Measurements from ENCODE around the gene SLC66A1. TPM values are rescaled to one million over a fixed set of nuclear protein-coding genes. Genes with fewer than 3 reads are reported as not detected.

The SLC66A1 gene
- total RNA-seq, 2 experiments from 2014 or later = 2.3 to 3.7 TPM

DNA sequence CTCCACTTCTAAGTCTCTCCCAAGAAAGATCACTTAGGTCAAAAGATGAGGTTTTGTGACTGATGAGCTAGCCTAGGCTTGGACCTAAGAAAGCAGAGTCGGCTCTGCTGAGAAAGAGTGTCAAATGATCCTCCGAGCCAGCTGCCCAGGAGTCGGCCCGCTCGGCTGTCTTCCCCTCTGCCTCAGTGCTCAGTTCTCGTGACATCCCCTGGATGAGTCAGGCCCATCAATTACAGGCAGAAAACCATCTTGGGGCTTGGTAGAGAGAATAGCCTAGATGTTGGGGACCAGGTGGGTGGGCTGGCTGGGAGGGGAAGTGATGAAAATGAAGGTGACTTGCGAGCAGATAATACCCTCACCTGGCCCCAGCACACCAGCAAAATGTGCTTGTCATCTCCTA, 60.5 kb downstream of the SLC66A1 start:
- Mint-ChIP-seq H3K4me1 (ENCODE audit: low read depth) (peaks cover 23% of the 10 kb centered on the region), H3K27ac (peak overlapping the region; percentile 47), H3K9me3 (no peaks in the 10 kb centered on the region), H3K36me3 (ENCODE audit: low read depth) (peaks cover 57% of the 10 kb centered on the region), H3K27me3 (no peaks in the 10 kb centered on the region), H3K4me3 (no peak overlapping the region)
- no peak overlapping the region for H3K27ac ChIP-seq (ENCODE audit: low read depth in 1 of 2, low read length in 2 of 2)
- DNase-seq = no peak
- no peaks in the 10 kb centered on the region for H3K27me3 ChIP-seq (ENCODE audit: control insufficient read depth in 1 of 2, insufficient read depth in 2 of 2, low read length in 2 of 2)
- ChIA-PET CTCF (no interaction called here), POLR2A (no interaction called here)
- intact Hi-C loops (cut with DNase I, micrococcal nuclease) = no loop called here
- no peak overlapping the region for H3K4me3 ChIP-seq (ENCODE audit: low read length)
- peaks cover 21% of the 10 kb centered on the region for H3K4me1 ChIP-seq (ENCODE audit: insufficient read depth, low read length)
- no peak for ATAC-seq (ENCODE audit: poor library complexity)
- H3K36me3 ChIP-seq (ENCODE audit: insufficient read depth, low read length) = peaks cover 70% of the 10 kb centered on the region
- TF ChIP-seq, protein P1, sequence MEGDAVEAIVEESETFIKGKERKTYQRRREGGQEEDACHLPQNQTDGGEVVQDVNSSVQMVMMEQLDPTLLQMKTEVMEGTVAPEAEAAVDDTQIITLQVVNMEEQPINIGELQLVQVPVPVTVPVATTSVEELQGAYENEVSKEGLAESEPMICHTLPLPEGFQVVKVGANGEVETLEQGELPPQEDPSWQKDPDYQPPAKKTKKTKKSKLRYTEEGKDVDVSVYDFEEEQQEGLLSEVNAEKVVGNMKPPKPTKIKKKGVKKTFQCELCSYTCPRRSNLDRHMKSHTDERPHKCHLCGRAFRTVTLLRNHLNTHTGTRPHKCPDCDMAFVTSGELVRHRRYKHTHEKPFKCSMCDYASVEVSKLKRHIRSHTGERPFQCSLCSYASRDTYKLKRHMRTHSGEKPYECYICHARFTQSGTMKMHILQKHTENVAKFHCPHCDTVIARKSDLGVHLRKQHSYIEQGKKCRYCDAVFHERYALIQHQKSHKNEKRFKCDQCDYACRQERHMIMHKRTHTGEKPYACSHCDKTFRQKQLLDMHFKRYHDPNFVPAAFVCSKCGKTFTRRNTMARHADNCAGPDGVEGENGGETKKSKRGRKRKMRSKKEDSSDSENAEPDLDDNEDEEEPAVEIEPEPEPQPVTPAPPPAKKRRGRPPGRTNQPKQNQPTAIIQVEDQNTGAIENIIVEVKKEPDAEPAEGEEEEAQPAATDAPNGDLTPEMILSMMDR (IDR thresholded peaks at IDR 0.05) = no peak
- no peaks in the 10 kb centered on the region for H3K9me3 ChIP-seq (ENCODE audit: control insufficient read depth in 1 of 2, insufficient read depth in 1 of 2, low read length in 2 of 2)

DNA sequence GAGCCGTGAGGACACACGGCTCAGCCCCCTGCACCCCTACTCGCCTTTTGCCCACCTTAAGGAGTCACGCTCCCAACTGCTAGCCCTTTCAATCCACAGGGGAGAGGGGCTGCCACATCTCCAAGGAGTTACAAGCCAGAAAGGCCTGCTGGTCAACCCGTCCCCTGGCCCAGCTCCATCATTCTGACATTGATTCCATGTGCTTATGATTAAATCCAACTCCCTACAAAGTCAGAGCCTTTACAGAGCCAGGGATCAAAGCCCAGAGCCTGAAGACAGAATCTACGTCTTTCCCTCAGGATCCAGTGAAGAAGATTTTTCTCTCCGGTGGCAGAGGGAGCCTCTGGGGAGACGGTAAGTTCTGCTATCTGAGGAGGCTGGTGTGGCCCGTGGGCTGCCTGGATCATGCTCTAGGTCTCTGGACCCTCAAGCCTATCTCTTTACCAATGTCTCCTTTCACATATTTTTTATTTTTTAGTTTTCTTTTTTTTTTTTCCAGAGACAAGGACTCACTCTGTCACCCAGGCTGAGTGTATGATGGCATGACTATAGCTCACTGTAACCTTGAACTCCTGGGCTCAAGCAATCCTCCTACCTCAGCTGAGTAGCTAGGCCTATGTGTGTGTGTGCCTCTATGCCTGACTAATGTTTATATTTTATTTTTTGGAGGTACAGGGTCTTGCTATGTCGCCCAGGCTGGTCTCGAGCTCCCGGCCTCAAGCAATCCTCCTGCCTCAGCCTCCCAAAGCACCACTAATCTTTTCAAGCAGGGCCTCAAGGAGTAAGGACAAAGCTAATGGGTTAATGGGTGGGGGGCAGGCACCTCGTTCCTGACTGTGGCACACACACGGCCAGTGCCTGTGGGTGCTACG, 61.3 kb downstream of the SLC66A1 start:
- intact Hi-C loops (cut with DNase I, micrococcal nuclease) = no loop called here
- ATAC-seq (ENCODE audit: poor library complexity) = no peak
- no peak overlapping the region for H3K4me3 Mint-ChIP-seq
- H3K27me3 Mint-ChIP-seq = no peaks in the 10 kb centered on the region
- TF ChIP-seq, protein P1 (IDR thresholded peaks at IDR 0.05) = no peak
- H3K27ac Mint-ChIP-seq = no peak overlapping the region
- Histone ChIP-seq H3K9me3 (ENCODE audit: control insufficient read depth in 1 of 2, insufficient read depth in 1 of 2, low read length in 2 of 2) (no peaks in the 10 kb centered on the region), H3K27ac (ENCODE audit: low read depth in 1 of 2, low read length in 2 of 2) (no peak overlapping the region), H3K4me1 (ENCODE audit: insufficient read depth, low read length) (peaks cover 21% of the 10 kb centered on the region), H3K4me3 (ENCODE audit: low read length) (no peak overlapping the region), H3K36me3 (ENCODE audit: insufficient read depth, low read length) (peaks cover 78% of the 10 kb centered on the region), H3K27me3 (ENCODE audit: control insufficient read depth in 1 of 2, insufficient read depth in 2 of 2, low read length in 2 of 2) (no peaks in the 10 kb centered on the region)
- no peaks in the 10 kb centered on the region for H3K9me3 Mint-ChIP-seq
- CTCF ChIA-PET = interaction anchor here (1.0 kb wide), 1 partner anchor 10 kb away, joined by 3 read pairs; no protein-coding TSS in a partner anchor
- H3K4me1 Mint-ChIP-seq (ENCODE audit: low read depth) = peaks cover 25% of the 10 kb centered on the region
- peaks cover 65% of the 10 kb centered on the region for H3K36me3 Mint-ChIP-seq (ENCODE audit: low read depth)
- POLR2A ChIA-PET = no interaction called here
- DNase-seq = no peak

- POLR2A ChIA-PET = interaction anchor here (1.4 kb wide), 1 partner anchor 16 kb away, joined by 3 read pairs; no protein-coding TSS in a partner anchor
Measured at GRCh38 chr1:19374083-19374801, 62.1 kb downstream of the SLC66A1 start.

More at GRCh38 chr1:19374083-19374801, 62.1 kb downstream of the SLC66A1 start:
- Histone ChIP-seq H3K27me3 (ENCODE audit: control insufficient read depth in 1 of 2, insufficient read depth in 2 of 2, low read length in 2 of 2) (no peaks in the 10 kb centered on the region), H3K4me3 (ENCODE audit: low read length) (no peak overlapping the region), H3K36me3 (ENCODE audit: insufficient read depth, low read length) (peaks cover 78% of the 10 kb centered on the region), H3K27ac (ENCODE audit: low read depth in 1 of 2, low read length in 2 of 2) (no peak overlapping the region), H3K4me1 (ENCODE audit: insufficient read depth, low read length) (peaks cover 21% of the 10 kb centered on the region), H3K9me3 (ENCODE audit: control insufficient read depth in 1 of 2, insufficient read depth in 1 of 2, low read length in 2 of 2) (no peaks in the 10 kb centered on the region)
- TF ChIP-seq, protein P1 (IDR thresholded peaks at IDR 0.05) = no peak
- H3K9me3 Mint-ChIP-seq = no peaks in the 10 kb centered on the region
- CTCF ChIA-PET = interaction anchor here (1.0 kb wide), 1 partner anchor 9 kb away, joined by 3 read pairs; no protein-coding TSS in a partner anchor
- peaks cover 20% of the 10 kb centered on the region for H3K4me1 Mint-ChIP-seq (ENCODE audit: low read depth)
- ATAC-seq (ENCODE audit: poor library complexity) (no peak), DNase-seq (peak in 3 of 14 experiments; percentile 28 to 42 (median 39))
- intact Hi-C loops (cut with DNase I, micrococcal nuclease) = no loop called here
- H3K27me3 Mint-ChIP-seq = no peaks in the 10 kb centered on the region
- peaks cover 71% of the 10 kb centered on the region for H3K36me3 Mint-ChIP-seq (ENCODE audit: low read depth)
- no peak overlapping the region for H3K4me3 Mint-ChIP-seq
- H3K27ac Mint-ChIP-seq = no peak overlapping the region
